C4-2B (cell line): ENCODE results near the gene KNOP1.

Experiments
- CTCF ChIP-seq: fragments of 450-650 bp; conservative IDR thresholded peaks from 2 replicates; pipeline ENCODE4 v1.5.1; 2017; ENCODE audit warnings: mild to moderate bottlenecking
- ZFX ChIP-seq: fragments of 450-650 bp; IDR thresholded peaks from 2 replicates; pipeline ENCODE4 v1.6.1; 2017

DNA sequence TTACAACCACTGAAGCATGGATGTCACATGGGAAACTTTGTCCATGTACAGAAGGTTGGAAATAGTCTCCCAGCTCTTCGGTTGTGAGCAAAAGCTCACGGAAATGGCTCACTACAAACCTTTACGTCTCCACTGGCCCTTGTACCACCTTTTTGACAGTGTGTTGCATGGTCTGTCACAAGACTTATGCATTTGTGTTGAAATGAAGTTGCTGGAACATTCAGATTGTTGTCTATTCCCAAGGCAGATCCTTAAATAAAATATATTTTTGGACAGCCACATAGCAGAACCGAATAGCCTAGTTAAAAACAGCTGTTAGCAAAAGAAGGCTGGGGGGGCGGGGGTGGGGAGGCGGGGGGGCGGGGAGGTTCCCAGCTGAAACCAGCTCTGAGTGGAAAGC is 39.2 kb downstream of the KNOP1 start:
- TF ChIP-seq CTCF = no peak
- no peak for TF ChIP-seq ZFX
